ENCODE measurements around the gene AP4E1.

The AP4E1 gene

DNA sequence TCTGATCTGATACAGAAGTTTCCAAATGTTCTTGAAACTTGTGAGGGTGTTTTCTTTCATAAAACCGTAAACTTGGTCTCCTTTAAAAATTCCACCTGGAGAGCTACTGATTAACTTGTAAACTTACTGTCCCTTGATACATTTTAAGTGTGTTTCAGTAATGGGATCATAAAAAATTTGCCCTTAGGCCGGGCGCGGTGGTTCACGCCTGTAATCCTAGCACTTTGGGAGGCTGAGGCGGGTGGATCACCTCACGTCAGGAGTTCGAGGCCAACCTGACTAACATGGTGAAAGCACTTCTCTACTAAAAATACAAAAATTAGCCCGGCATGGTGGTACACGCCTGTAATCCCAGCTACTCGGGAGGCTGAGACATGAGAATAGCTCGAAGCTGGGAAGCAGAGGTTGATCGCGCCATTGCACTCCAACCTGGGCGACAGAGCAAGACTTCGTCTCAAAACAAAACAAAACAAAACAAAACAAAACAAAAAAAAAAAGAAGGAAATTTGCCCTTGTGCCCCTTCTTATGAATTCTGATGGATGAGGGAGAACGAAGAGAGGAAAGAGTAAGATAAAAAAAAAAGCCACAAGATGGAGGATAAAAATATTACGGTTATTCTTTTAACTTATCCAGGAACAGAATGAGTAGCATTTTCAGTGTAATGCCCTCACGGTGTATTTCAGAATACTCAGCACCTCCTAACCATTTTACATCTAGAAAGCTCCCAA, 32.1 kb upstream of the AP4E1 start:
- peak overlapping the region; percentile 44 for H3K4me2 ChIP-seq
- peaks cover 27% of the 10 kb centered on the region for H3K4me1 ChIP-seq
- peak overlapping the region; percentile 21; the same call in 1 of the 2 replicates for H3K4me3 ChIP-seq
- H3K27me3 ChIP-seq, result no peaks in the 10 kb centered on the region
- H3K9ac ChIP-seq, result no peak overlapping the region
- no peak overlapping the region for H3K27ac ChIP-seq
- H3K9me3 ChIP-seq, result no peaks in the 10 kb centered on the region
- no peaks in the 10 kb centered on the region for H4K20me1 ChIP-seq
- no peak for TF ChIP-seq Cebpa-rat (IDR thresholded peaks at IDR 0.05)
- H3K36me3 ChIP-seq, result no peaks in the 10 kb centered on the region

- no peaks in the 10 kb centered on the region for H4K20me1 ChIP-seq
- H3K4me3 ChIP-seq, result peak overlapping the region; percentile 21; the same call in 1 of the 2 replicates
- no peak for TF ChIP-seq Cebpa-rat (IDR thresholded peaks at IDR 0.05)
- H3K4me1 ChIP-seq, result peaks cover 33% of the 10 kb centered on the region
- H3K9me3 ChIP-seq, result no peaks in the 10 kb centered on the region
- H3K27ac ChIP-seq, result no peak overlapping the region
- no peak overlapping the region for H3K9ac ChIP-seq
- H3K4me2 ChIP-seq, result peak overlapping the region; percentile 44
- no peaks in the 10 kb centered on the region for H3K27me3 ChIP-seq
- H3K36me3 ChIP-seq, result no peaks in the 10 kb centered on the region
Observed at GRCh38 chr15:50876989-50877360, 31.5 kb upstream of the AP4E1 start.

- H3K27ac ChIP-seq, result no peak overlapping the region
- no peaks in the 10 kb centered on the region for H3K27me3 ChIP-seq
- no peak overlapping the region for H3K9ac ChIP-seq
- TF ChIP-seq Cebpa-rat (IDR thresholded peaks at IDR 0.05), result no peak
- no peaks in the 10 kb centered on the region for H3K36me3 ChIP-seq
- H3K4me2 ChIP-seq, result no peak overlapping the region
- H3K9me3 ChIP-seq, result no peaks in the 10 kb centered on the region
- peaks cover 42% of the 10 kb centered on the region for H3K4me1 ChIP-seq
- no peaks in the 10 kb centered on the region for H4K20me1 ChIP-seq
- H3K4me3 ChIP-seq, result no peak overlapping the region
Observed at GRCh38 chr15:50879016-50879617, 29.4 kb upstream of the AP4E1 start.

GRCh38 chr15:50880206-50880605, 28.3 kb upstream of the AP4E1 start:
- TF ChIP-seq Cebpa-rat (IDR thresholded peaks at IDR 0.05), result no peak
- H3K27me3 ChIP-seq, result no peaks in the 10 kb centered on the region
- H3K9me3 ChIP-seq, result no peaks in the 10 kb centered on the region
- H3K36me3 ChIP-seq, result no peaks in the 10 kb centered on the region
- H3K4me3 ChIP-seq, result no peak overlapping the region
- no peak overlapping the region for H3K9ac ChIP-seq
- no peaks in the 10 kb centered on the region for H4K20me1 ChIP-seq
- peak overlapping the region; percentile 57; the same call in 1 of the 2 replicates for H3K27ac ChIP-seq
- peaks cover 52% of the 10 kb centered on the region for H3K4me1 ChIP-seq
- peak overlapping the region; percentile 51 for H3K4me2 ChIP-seq

DNA sequence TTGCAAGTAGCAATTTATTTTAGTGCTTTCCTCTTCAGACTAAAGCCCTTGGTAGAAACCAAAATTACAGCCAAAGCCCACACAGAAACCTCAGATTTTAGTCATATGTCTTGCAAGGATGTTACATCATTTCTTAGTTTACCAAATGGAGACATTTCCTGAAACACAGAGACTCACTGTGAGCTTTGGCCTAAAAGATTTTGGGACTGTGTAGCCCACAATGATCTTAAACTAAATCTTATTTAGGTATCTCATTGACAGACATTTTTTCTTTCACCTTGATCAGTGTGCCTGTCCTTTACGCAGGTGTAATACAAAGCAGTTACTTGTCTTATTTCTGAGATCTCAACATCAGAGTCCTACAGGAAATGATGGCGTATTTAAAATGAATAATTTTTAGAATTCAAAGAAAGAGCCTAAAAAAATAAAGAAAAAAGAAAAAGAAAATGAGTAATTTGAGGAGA, 27.8 kb upstream of the AP4E1 start:
- H4K20me1 ChIP-seq, result no peaks in the 10 kb centered on the region
- no peak overlapping the region for H3K9ac ChIP-seq
- no peak for TF ChIP-seq Cebpa-rat (IDR thresholded peaks at IDR 0.05)
- H3K27me3 ChIP-seq, result no peaks in the 10 kb centered on the region
- H3K4me3 ChIP-seq, result no peak overlapping the region
- peak overlapping the region; percentile 57; the same call in 1 of the 2 replicates for H3K27ac ChIP-seq
- peaks cover 56% of the 10 kb centered on the region for H3K4me1 ChIP-seq
- H3K9me3 ChIP-seq, result no peaks in the 10 kb centered on the region
- H3K4me2 ChIP-seq, result peak overlapping the region; percentile 51
- no peaks in the 10 kb centered on the region for H3K36me3 ChIP-seq

DNA sequence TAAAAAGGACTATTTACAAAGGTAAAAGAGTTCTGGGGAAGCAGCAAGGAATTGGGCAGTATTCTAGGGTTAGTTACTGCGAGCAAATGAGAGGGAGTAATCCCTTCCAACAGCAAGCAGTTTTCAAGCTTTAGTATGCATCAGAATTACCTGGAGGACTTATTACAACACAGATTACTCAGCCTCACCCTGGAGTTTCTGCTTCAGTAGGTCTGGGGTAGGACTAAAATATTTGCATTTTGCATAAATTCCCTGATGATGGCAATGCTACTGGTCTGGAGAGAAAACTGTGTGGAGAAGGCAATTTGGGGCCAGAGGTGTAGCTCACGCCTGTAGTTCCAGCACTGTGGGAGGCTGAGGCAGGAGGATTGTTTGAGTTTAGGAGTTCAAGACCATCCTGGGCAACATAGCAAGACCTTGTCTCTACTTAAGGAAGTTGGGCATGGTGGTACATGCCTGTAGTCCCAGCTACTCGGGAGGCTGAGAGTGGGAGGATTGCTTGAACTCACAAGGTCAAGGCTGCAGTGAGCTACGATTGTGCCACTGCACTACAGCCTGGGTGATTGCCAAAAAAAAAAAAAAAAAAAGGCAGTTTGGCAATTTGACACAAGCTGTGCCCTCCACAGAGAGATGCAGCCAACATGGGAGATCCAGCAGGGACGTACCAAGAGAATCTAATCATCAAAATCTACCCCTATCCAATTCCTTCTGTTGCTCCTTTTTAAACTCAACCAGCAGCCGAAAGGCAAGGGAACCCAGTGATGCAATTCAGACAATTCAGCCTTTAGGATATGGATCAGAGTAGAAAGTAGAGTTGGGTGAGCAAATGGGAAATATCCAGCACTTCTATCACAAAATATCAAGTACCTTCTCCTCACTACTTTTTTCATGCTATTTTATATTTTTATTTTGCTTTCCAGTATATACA, 27.1 kb upstream of the AP4E1 start:
- H3K27ac ChIP-seq, result peak overlapping the region; percentile 57
- H3K36me3 ChIP-seq, result no peaks in the 10 kb centered on the region
- H3K4me2 ChIP-seq, result peak overlapping the region; percentile 51
- no peaks in the 10 kb centered on the region for H3K27me3 ChIP-seq
- no peaks in the 10 kb centered on the region for H4K20me1 ChIP-seq
- H3K9me3 ChIP-seq, result no peaks in the 10 kb centered on the region
- TF ChIP-seq Cebpa-rat (IDR thresholded peaks at IDR 0.05), result no peak
- peaks cover 58% of the 10 kb centered on the region for H3K4me1 ChIP-seq
- no peak overlapping the region for H3K4me3 ChIP-seq
- H3K9ac ChIP-seq, result no peak overlapping the region

- H3K36me3 ChIP-seq, result no peaks in the 10 kb centered on the region
- peak overlapping the region; percentile 5; the same call in 1 of the 2 replicates for H3K4me3 ChIP-seq
- no peak overlapping the region for H3K9ac ChIP-seq
- H3K4me2 ChIP-seq, result peak overlapping the region; percentile 68
- H4K20me1 ChIP-seq, result no peaks in the 10 kb centered on the region
- no peaks in the 10 kb centered on the region for H3K9me3 ChIP-seq
- peak overlapping the region; percentile 68 for H3K27ac ChIP-seq
- TF ChIP-seq Cebpa-rat (IDR thresholded peaks at IDR 0.05), result no peak
- H3K4me1 ChIP-seq, result peaks cover 58% of the 10 kb centered on the region
- no peaks in the 10 kb centered on the region for H3K27me3 ChIP-seq
Observed at GRCh38 chr15:50883903-50884302, 24.6 kb upstream of the AP4E1 start.

DNA sequence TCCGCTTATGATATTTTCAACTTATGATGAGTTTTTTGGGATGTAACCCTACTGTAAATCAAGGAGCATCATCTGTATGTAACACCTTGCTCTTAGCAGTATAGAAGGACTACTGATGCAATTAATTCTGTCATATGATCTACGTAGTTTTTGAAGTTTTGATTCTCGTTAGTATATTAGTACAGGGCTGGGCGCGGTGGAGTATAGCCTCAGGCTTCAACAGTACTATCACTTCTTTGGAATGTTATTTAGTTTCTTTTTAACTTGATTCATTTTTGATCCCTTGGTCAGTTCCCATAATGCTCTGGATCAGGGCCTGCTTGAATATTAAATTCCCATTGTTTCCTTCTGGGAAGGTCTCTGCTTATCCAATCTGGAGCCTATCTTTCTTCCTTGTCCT, 23.9 kb upstream of the AP4E1 start:
- no peak for TF ChIP-seq Cebpa-rat (IDR thresholded peaks at IDR 0.05)
- no peaks in the 10 kb centered on the region for H4K20me1 ChIP-seq
- 0 out of 2 replicates have a peak, but pooled peaks cover 2% of the 10 kb centered on the region for H3K9me3 ChIP-seq
- peak overlapping the region; percentile 5; the same call in 1 of the 2 replicates for H3K4me3 ChIP-seq
- peaks cover 58% of the 10 kb centered on the region for H3K4me1 ChIP-seq
- peak overlapping the region; percentile 68 for H3K27ac ChIP-seq
- peak overlapping the region; percentile 68 for H3K4me2 ChIP-seq
- H3K27me3 ChIP-seq, result no peaks in the 10 kb centered on the region
- H3K36me3 ChIP-seq, result no peaks in the 10 kb centered on the region
- H3K9ac ChIP-seq, result no peak overlapping the region

- H3K9ac ChIP-seq, result no peak overlapping the region
Observed at GRCh38 chr15:50886139-50886467, 22.4 kb upstream of the AP4E1 start.

More at GRCh38 chr15:50886139-50886467, 22.4 kb upstream of the AP4E1 start:
- H3K27me3 ChIP-seq, result no peaks in the 10 kb centered on the region
- no peaks in the 10 kb centered on the region for H3K36me3 ChIP-seq
- no peak for TF ChIP-seq Cebpa-rat (IDR thresholded peaks at IDR 0.05)
- no peak overlapping the region for H3K4me2 ChIP-seq
- peaks cover 46% of the 10 kb centered on the region for H3K4me1 ChIP-seq
- no peaks in the 10 kb centered on the region for H4K20me1 ChIP-seq
- H3K9me3 ChIP-seq, result peaks cover 13% of the 10 kb centered on the region
- H3K4me3 ChIP-seq, result no peak overlapping the region
- no peak overlapping the region for H3K27ac ChIP-seq

Data from BLaER1 (cell line).